ENCODE data around the gene DERA.

- TF ChIP-seq POLR2A (IDR thresholded peaks at IDR 0.05) (no peak), CTCF (IDR thresholded peaks at IDR 0.05) (no peak), EP300 (IDR thresholded peaks at IDR 0.05) (no peak)
Measured at GRCh38 chr12:16072678-16073077, 161.5 kb downstream of the DERA start.

Measured in tibial nerve (tissue), 4 donors.